PC-3 (cell line): Measurements from ENCODE around the gene MS4A15. TPM values are rescaled to one million over a fixed set of nuclear protein-coding genes. Genes with fewer than 3 reads are reported as not detected.
"Not testable (repeated sequence)": the region's sequence is repeated elsewhere in the genome, so short reads cannot be mapped to it uniquely, and the experiment has no call there.

Experiments used
- ATAC-seq: fragments of 200-7000 bp; cut with Tn5 transposase; 2 replicates; pipeline ENCODE4 v1.9.1; 2020; ENCODE audit warnings: mild to moderate bottlenecking, moderate library complexity
- BruUV-seq: library from RNA; stranded (reverse); fragments of 400-500 nt; replicated peaks from 2 replicates; lab custom pipeline; 2021; lab: Mats Ljungman, UMichigan
- CTCF ChIA-PET: fragments of 300-600 bp; sonication (Branson Sonifier 250); formaldehyde crosslinking; loops from one replicate; lab custom pipeline; 2022; ENCODE audit warnings: antibody characterized with exemption; lab: Charles Lee
- POLR2A ChIA-PET: fragments of 300-600 bp; sonication (Branson Sonifier 250); formaldehyde crosslinking; loops from one replicate; lab custom pipeline; 2022; ENCODE audit warnings: antibody characterized with exemption; ENCODE audit not compliant: unreplicated experiment; lab: Charles Lee
- DNase-seq: peaks from one replicate; pipeline ENCODE4 v3.0.0-alpha.2; 2015
- H2AFZ ChIP-seq: fragments of 300-600 bp; sonication (generic); 2 replicates; pipeline ENCODE4 v1.6.0; 2016; ENCODE audit warnings: antibody characterized with exemption, low read length
- H3F3A ChIP-seq: fragments of 300-600 bp; sonication (generic); one replicate; pipeline ENCODE4 v1.6.0; 2017; ENCODE audit warnings: antibody characterized with exemption, low read length, control low read depth, mild to moderate bottlenecking; ENCODE audit not compliant: unreplicated experiment
- H3K27ac ChIP-seq: fragments of 300-600 bp; sonication (generic); 2 replicates; pipeline ENCODE4 v1.5.1; 2016; ENCODE audit warnings: mild to moderate bottlenecking, low read length
- H3K27me3 ChIP-seq: fragments of 300-600 bp; sonication (generic); 2 replicates; pipeline ENCODE4 v1.6.1; 2016; ENCODE audit warnings: low read length, mixed read lengths
- H3K36me3 ChIP-seq: fragments of 300-600 bp; sonication (generic); 2 replicates; pipeline ENCODE4 v1.6.1; 2016; ENCODE audit warnings: low read depth, mixed run types, low read length, mixed read lengths
- H3K4me1 ChIP-seq: fragments of 300-600 bp; sonication (generic); 2 replicates; pipeline ENCODE4 v1.5.1; 2016; ENCODE audit warnings: low read length; ENCODE audit not compliant: insufficient read depth
- H3K4me2 ChIP-seq: fragments of 300-600 bp; sonication (generic); 2 replicates; pipeline ENCODE4 v1.6.0; 2016; ENCODE audit warnings: low read length
- H3K4me3 ChIP-seq: fragments of 300-600 bp; sonication (generic); 2 replicates; pipeline ENCODE4 v1.5.1; 2016; ENCODE audit warnings: mild to moderate bottlenecking, low read length, mixed read lengths
- H3K79me2 ChIP-seq: fragments of 300-600 bp; sonication (generic); 2 replicates; pipeline ENCODE4 v1.6.1; 2017; ENCODE audit warnings: low read length, mixed read lengths
- H3K9ac ChIP-seq: fragments of 300-600 bp; sonication (generic); 2 replicates; pipeline ENCODE4 v1.6.0; 2016; ENCODE audit warnings: mild to moderate bottlenecking, low read length
- H3K9me2 ChIP-seq: fragments of 300-600 bp; sonication (generic); replicated peaks from 2 replicates; pipeline ENCODE4 v1.6.1; 2016; ENCODE audit warnings: mixed run types, low read length, mixed read lengths
- H3K9me3 ChIP-seq: fragments of 300-600 bp; sonication (generic); 2 replicates; pipeline ENCODE4 v1.6.1; 2016; ENCODE audit warnings: low read length, mixed read lengths
- H4K20me1 ChIP-seq: fragments of 300-600 bp; sonication (generic); 2 replicates; pipeline ENCODE4 v1.6.1; 2016; ENCODE audit warnings: low read length, mixed read lengths
- CTCF ChIP-seq: fragments of 300-600 bp; sonication (generic); conservative IDR thresholded peaks from 2 replicates; pipeline ENCODE4 v1.5.1; 2017; ENCODE audit warnings: antibody characterized with exemption, low read depth, mild to moderate bottlenecking, low read length
- EZH2 ChIP-seq: fragments of 300-600 bp; sonication (generic); IDR thresholded peaks from one replicate; pipeline ENCODE4 v1.6.1; 2017; ENCODE audit warnings: antibody characterized with exemption, mild to moderate bottlenecking, low read length; ENCODE audit not compliant: unreplicated experiment
- EZH2phosphoT487 ChIP-seq: fragments of 300-600 bp; sonication (generic); IDR thresholded peaks from 2 replicates; pipeline ENCODE4 v1.6.1; 2018; ENCODE audit warnings: mild to moderate bottlenecking, antibody characterized with exemption, low read length, borderline replicate concordance
- intact Hi-C: fragments of 100-400 bp; cut with micrococcal nuclease; formaldehyde crosslinking; loops from 2 replicates; pipeline ENCODE4 v1.9.0; 2023
- total RNA-seq: library from RNA; depleted of rRNA; stranded (reverse); fragments of >200 nt; gene quantifications from 2 replicates; pipeline ENCODE4 v1.2.3, GENCODE V29; 2014

MS4A15 gene
- total RNA-seq, 1 experiment from 2014 or later, result not detected

- DNase-seq, result no peak
These were observed 61.4 kb downstream of the MS4A15 start for GRCh38 chr11:60818057-60818456.

GRCh38 chr11:60821827-60822599, 65.3 kb downstream of the MS4A15 start:
- POLR2A ChIA-PET, result no interaction called here
- no peak overlapping the region for H3K9ac ChIP-seq
- H3K4me3 ChIP-seq, result no peak overlapping the region
- H3F3A ChIP-seq, result no peaks in the 10 kb centered on the region
- no peak for ATAC-seq
- H3K4me1 ChIP-seq, result no peaks in the 10 kb centered on the region
- no peaks in the 10 kb centered on the region for H3K27me3 ChIP-seq
- BruUV-seq, result no TSS peak
- H3K9me2 ChIP-seq, result no peaks in the 10 kb centered on the region
- H3K9me3 ChIP-seq, result 0 out of 2 replicates have a peak, but pooled peaks cover 2% of the 10 kb centered on the region
- no peaks in the 10 kb centered on the region for H3K79me2 ChIP-seq
- TF ChIP-seq CTCF, result no peak
- TF ChIP-seq EZH2phosphoT487, result no peak
- TF ChIP-seq EZH2, result no peak
- no peak overlapping the region for H2AFZ ChIP-seq
- no peak for DNase-seq
- no peaks in the 10 kb centered on the region for H4K20me1 ChIP-seq
- no peak overlapping the region for H3K4me2 ChIP-seq
- H3K36me3 ChIP-seq, result no peaks in the 10 kb centered on the region
- CTCF ChIA-PET, result no interaction called here
- no peak overlapping the region for H3K27ac ChIP-seq
- intact Hi-C loops, result no loop called here

More at GRCh38 chr11:60818057-60818456, 61.4 kb downstream of the MS4A15 start:
- H3K4me2 ChIP-seq, result no peak overlapping the region
- H3K36me3 ChIP-seq, result no peaks in the 10 kb centered on the region
- H3K27ac ChIP-seq, result no peak overlapping the region
- H3F3A ChIP-seq, result no peaks in the 10 kb centered on the region
- ATAC-seq, result no peak
- BruUV-seq, result no TSS peak
- no peaks in the 10 kb centered on the region for H3K79me2 ChIP-seq
- H3K9me3 ChIP-seq, result peaks cover 9% of the 10 kb centered on the region
- no peaks in the 10 kb centered on the region for H3K9me2 ChIP-seq
- POLR2A ChIA-PET, result interaction anchor here (0.7 kb wide), 1 partner anchor 57 kb away, joined by 3 read pairs; no protein-coding TSS in a partner anchor
- intact Hi-C loops, result no loop called here
- TF ChIP-seq EZH2 (no peak), CTCF (no peak), EZH2phosphoT487 (no peak)
- H3K4me3 ChIP-seq, result no peak overlapping the region
- no peaks in the 10 kb centered on the region for H4K20me1 ChIP-seq
- H2AFZ ChIP-seq, result no peak overlapping the region
- CTCF ChIA-PET, result no interaction called here
- H3K27me3 ChIP-seq, result no peaks in the 10 kb centered on the region
- no peak overlapping the region for H3K9ac ChIP-seq
- H3K4me1 ChIP-seq, result no peaks in the 10 kb centered on the region

- H2AFZ ChIP-seq, H4K20me1 ChIP-seq, H3K9me2 ChIP-seq, H3K4me2 ChIP-seq, intact Hi-C loops, H3K9ac ChIP-seq, H3K4me3 ChIP-seq, CTCF ChIA-PET, BruUV-seq, H3F3A ChIP-seq, H3K9me3 ChIP-seq, H3K27me3 ChIP-seq, H3K4me1 ChIP-seq, H3K36me3 ChIP-seq, ATAC-seq, POLR2A ChIA-PET, DNase-seq, H3K79me2 ChIP-seq, H3K27ac ChIP-seq: not testable (repeated sequence)
These were observed 67.2 kb downstream of the MS4A15 start for GRCh38 chr11:60823745-60824306.
